Fibroblast of upper back skin (primary cell): ENCODE data around the gene ETV6.

ENCODE experiments used
- DNase-seq: peaks from one replicate; pipeline ENCODE4 v3.0.0-alpha.2; 2013

The ETV6 gene

GRCh38 chr12:11722071-11722470 lies 72.6 kb downstream of the ETV6 start:
- DNase-seq: no peak

- DNase-seq: no peak
These were observed 73.2 kb downstream of the ETV6 start for GRCh38 chr12:11722578-11723138.

GRCh38 chr12:11723993-11724392 lies 74.5 kb downstream of the ETV6 start:
- peak; percentile 54 for DNase-seq

- peak; percentile 79 for DNase-seq
These were observed 75.4 kb downstream of the ETV6 start for GRCh38 chr12:11724888-11725311.

GRCh38 chr12:11725686-11726085 lies 76.2 kb downstream of the ETV6 start:
- no peak for DNase-seq

GRCh38 chr12:11726659-11727058 lies 77.2 kb downstream of the ETV6 start:
- no peak for DNase-seq

- no peak for DNase-seq
These were observed 77.7 kb downstream of the ETV6 start for GRCh38 chr12:11727133-11727664.

GRCh38 chr12:11728154-11728755 lies 78.8 kb downstream of the ETV6 start:
- peak; percentile 44 for DNase-seq

- DNase-seq: no peak
These were observed 79.5 kb downstream of the ETV6 start for GRCh38 chr12:11729008-11729407.

- no peak for DNase-seq
These were observed 80.1 kb downstream of the ETV6 start for GRCh38 chr12:11729439-11730150.

GRCh38 chr12:11730299-11731041 lies 81.0 kb downstream of the ETV6 start:
- no peak for DNase-seq

GRCh38 chr12:11731042-11731357 lies 81.5 kb downstream of the ETV6 start:
- DNase-seq: no peak

- DNase-seq: peak; percentile 57
These were observed 82.0 kb downstream of the ETV6 start for GRCh38 chr12:11731455-11731854.

GRCh38 chr12:11732023-11732422 lies 82.5 kb downstream of the ETV6 start:
- DNase-seq: no peak

GRCh38 chr12:11732715-11733114 lies 83.2 kb downstream of the ETV6 start:
- DNase-seq: no peak

- DNase-seq: no peak
These were observed 85.2 kb downstream of the ETV6 start for GRCh38 chr12:11734580-11735180.

GRCh38 chr12:11738450-11738849 lies 89.0 kb downstream of the ETV6 start:
- DNase-seq: no peak

GRCh38 chr12:11739980-11740577 lies 90.6 kb downstream of the ETV6 start:
- no peak for DNase-seq

- no peak for DNase-seq
These were observed 92.1 kb downstream of the ETV6 start for GRCh38 chr12:11741434-11742092.

- peak; percentile 68 for DNase-seq
These were observed 94.2 kb downstream of the ETV6 start for GRCh38 chr12:11743423-11744409.

GRCh38 chr12:11744410-11744801 lies 94.9 kb downstream of the ETV6 start:
- DNase-seq: no peak
